AG20443 (cell line): ENCODE measurements around the gene PPAN.

Source experiments
- DNase-seq: peaks from one replicate; pipeline ENCODE4 v3.0.0; 2012; ENCODE audit warnings: low spot score, mixed read lengths

Gene PPAN, protein sequence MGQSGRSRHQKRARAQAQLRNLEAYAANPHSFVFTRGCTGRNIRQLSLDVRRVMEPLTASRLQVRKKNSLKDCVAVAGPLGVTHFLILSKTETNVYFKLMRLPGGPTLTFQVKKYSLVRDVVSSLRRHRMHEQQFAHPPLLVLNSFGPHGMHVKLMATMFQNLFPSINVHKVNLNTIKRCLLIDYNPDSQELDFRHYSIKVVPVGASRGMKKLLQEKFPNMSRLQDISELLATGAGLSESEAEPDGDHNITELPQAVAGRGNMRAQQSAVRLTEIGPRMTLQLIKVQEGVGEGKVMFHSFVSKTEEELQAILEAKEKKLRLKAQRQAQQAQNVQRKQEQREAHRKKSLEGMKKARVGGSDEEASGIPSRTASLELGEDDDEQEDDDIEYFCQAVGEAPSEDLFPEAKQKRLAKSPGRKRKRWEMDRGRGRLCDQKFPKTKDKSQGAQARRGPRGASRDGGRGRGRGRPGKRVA

DNA sequence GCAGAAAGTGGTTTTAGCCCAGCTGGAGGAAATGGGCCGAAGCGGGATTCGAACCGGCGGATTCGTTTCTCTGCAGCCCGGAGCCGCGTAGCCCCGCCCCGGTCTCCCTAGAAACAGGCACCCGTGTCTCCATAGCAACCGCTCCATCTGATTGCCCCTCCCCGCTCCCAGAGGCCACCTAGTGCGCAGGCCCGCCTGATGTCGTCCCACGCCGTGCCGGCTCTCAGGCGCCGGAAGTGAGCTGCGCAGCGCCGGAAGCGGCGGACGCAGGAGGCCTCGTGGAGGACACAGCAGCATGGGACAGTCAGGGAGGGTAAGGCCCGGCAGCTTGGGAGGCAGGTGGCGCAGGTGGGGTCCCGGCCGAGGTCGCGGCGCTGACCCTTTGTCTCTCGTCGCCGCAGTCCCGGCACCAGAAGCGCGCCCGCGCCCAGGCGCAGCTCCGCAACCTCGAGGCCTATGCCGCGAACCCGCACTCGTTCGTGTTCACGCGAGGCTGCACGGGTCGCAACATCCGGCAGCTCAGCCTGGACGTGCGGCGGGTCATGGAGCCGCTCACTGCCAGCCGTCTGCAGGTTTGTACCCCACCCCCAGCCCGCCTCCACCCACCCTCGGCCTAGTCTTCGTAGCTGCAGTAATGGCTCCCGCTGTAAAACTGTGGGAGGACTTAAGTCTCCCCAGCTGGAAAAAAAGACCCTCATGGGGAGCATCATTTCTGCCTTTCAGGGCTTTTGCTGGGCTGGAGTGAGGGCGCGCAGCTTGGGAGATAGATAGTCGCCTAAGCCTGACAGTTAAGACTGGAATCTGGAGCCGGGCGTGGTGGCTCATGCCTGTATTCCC lies at the start of gene PPAN:
TSS of gene PPAN (plus strand) at position 263 of the 837 bp plus-strand sequence. CDS start at position 296, 33 bp downstream.
- DNase-seq = peak; percentile 100

DNA sequence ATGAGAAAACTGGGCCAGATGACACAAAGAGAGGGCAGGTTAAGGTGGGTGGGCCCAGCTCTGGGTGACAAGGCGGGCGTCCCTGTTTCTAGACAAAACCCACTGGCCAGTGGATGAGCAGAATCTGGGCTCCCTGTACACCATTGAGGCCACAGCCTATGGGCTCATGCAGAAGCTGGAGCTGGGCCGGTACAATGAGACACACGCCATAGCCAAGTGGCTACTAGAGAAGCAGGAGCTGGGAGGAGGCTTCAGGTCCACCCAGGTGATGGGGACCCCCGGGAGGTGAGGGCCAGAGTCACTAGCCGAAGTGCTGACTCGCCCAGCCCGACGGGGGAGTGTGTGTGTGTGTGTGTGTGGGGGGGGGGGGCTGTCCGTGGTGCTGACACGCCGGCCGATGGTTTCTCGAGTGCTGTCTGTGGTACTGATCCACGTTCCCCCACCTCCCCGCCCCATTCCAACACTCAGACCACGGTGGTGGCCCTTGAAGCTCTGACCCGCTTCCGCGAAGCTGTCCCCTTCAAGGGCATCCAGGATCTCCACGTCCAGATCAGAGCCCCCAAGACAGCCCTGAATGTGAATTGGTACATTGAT lies 44.3 kb upstream of the PPAN start:
- DNase-seq = peak; percentile 55

DNA sequence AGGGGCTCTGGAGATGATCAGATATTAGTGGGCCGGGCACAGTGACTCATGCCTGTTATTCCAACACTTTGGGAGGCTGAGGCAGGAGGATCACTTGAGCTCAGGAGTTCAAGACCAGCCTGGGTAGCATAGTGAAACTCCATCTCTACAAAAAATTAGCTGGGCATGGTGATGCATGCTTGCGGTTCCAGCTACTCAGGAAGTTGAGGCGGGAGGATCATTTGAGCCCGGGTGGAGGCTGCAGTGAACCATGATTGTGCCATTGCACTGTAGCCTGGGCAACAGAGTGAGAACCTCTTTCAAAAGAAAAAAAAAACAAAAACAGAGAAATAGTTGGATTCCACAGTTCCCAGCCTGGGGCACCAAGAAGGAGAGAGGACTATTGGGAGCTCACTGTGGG lies 38.0 kb upstream of the PPAN start:
- no peak for DNase-seq

DNA sequence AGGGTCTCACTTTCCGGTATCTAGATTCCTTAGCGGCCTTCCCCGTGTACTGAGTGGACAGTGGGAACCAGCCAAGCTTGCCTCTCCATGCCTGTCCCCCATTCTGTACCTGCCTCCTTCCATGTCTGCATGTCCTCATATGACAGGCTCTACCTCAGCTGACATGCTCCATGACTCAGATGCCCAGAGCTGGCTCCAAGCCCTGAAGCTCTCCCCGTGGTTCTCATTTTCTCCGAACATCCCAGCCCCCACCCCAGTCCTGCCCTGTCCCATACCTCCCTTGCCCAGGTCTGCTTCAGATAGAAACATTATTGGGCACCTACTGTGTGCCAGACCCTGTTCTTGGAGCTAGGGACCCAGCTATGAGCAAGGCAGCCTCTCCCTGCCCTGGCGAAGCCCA lies 37.1 kb upstream of the PPAN start:
- DNase-seq = peak; percentile 49

DNA sequence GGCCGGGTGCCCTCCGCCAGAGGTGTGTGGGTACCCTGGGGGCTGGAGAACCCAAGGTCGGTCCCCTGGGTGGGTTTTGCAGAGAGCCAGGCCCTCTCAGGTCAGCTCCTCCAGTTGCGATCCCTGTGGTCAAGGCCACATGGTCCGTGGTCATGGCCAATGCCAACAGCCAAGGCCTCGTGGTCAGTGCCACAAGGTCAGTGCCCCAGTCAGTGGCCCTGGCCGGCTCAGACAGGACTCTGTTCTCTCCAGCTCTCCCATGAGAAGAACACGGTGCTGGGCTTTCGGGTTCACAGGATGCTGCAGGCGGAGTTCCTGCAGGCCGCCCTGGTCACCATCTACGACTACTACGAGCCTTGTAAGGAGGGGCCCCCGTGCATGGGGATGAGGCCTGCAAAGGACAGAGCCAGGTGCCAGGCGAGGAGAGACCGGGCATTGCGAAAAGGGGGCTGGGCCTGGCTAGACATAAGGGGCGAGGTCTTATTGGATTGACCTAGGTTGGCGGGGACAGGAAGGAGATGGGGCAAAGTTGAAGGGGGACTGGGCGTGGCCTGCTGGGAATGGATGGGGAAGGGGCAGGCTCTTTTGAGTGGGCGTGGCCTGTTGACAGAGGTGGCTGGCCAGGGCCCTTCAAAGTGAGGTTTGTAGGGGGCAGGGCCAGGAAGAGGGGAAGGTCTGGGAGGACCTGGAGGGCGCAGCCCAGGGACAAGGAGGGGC lies 35.3 kb upstream of the PPAN start:
- no peak for DNase-seq

DNA sequence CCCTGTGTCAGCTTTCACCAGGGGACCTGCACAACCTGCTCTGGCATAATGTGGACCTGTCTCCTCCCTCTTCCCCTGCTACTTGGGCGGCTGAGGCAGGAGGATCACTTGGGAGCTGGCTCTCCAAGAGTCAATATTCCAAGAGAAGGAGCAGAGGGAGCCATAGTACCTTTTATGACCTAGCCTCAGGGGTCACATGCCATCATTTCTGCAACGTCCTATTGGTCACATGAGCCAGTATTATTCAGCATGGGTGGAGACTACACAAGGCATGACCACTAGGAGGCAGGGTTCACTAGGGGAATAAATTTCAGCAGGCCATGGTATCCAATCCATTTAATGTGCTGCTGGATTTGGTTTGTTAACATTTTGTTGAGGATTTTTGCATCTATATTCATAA lies 32.0 kb upstream of the PPAN start:
- DNase-seq = no peak

DNA sequence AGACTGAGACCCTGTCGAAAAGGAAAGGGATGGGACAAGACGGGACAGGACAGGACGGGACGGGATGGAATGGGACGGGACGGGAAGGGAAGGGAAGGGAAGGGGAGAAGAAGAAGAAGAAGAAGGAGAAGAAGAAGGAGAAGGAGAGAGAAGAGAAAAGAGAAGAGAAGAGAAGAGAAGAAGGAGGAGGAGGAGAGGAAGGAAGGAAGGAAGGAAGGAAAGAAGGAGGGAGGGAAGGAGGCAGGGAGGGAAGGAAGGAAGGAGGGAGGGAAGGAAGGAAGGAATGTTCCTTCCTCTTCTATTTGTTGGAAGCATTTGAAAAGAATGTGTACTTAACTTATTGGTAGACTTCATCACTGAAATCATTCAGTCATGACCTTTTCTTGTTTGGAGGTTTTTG lies 29.6 kb upstream of the PPAN start:
- no peak for DNase-seq

DNA sequence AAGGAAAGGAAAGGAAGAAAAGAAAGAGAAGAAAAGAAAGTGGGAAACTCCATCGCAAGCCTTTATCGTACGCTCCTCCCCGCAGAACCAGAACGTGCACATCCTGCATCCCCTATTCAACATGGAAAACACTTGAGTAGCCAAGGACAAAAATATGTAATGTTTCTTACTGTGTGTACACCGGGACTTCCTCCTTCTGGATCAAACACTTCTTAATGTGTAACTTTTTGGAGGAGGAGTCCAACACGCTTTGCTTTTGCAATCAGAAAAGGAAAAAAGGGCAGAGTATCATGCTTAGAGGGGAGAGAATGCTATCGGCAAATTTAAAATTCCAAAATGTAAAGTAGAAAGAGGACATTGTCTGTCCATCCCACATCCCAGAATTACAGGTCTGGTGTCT lies 27.8 kb upstream of the PPAN start:
- no peak for DNase-seq

DNA sequence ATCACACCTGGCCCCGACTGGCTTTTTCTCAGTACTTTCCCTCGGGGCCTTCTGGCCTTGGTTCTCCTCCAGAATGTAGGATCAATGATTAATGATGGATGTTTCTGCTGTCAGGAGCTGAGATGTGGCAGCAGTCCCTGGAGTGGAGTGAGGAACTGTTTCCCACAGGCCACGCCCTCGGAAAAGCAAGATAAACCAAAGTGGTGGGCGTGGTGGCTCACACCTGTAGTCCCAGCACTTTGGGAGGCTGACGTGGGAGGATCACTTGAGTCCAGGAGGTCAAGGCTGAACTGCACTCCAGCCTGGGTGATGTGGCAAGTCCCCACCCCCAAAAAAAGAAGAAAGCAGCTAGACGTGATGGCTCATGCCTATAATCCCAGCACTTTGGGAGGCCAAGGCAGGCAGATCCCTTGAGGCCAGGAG lies 27.1 kb upstream of the PPAN start:
- no peak for DNase-seq

DNA sequence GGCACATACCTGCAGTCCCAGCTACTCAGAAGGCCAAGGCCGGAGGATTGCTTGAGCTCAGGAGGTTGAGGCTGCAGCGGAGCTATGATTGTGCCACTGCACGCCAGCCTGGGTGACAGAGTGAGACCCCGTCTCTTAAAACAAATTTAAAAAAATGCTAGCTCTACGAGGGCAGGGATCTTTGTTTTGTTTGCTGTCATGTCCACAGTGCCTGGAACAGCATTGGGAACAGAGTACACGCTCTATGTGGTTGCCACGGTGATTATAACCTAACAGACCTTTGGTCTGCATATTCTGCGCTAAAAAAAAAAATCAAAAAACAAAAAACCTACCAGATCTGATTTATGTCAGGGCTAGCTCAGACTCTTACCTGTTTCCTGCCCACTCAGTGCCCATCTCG lies 22.3 kb upstream of the PPAN start:
- DNase-seq = no peak

DNA sequence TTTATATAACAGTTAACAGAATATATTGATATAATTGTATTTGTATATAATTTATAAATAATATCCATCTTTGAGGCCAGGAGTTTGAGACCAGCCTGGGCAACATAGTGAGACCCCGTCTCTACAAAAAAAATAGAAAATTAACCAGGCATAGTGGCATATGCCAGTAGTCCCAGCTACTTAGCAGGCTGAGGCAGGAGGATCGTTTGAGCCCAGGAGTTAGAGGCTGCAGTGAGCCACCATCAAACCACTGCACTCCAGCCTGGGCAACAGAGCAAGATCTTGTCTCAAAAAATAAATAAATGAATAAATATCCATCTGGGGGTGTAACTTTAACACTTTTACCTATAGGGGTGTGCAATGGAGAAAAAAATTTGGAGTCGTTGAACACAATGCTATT lies 21.4 kb upstream of the PPAN start:
- DNase-seq = no peak

DNA sequence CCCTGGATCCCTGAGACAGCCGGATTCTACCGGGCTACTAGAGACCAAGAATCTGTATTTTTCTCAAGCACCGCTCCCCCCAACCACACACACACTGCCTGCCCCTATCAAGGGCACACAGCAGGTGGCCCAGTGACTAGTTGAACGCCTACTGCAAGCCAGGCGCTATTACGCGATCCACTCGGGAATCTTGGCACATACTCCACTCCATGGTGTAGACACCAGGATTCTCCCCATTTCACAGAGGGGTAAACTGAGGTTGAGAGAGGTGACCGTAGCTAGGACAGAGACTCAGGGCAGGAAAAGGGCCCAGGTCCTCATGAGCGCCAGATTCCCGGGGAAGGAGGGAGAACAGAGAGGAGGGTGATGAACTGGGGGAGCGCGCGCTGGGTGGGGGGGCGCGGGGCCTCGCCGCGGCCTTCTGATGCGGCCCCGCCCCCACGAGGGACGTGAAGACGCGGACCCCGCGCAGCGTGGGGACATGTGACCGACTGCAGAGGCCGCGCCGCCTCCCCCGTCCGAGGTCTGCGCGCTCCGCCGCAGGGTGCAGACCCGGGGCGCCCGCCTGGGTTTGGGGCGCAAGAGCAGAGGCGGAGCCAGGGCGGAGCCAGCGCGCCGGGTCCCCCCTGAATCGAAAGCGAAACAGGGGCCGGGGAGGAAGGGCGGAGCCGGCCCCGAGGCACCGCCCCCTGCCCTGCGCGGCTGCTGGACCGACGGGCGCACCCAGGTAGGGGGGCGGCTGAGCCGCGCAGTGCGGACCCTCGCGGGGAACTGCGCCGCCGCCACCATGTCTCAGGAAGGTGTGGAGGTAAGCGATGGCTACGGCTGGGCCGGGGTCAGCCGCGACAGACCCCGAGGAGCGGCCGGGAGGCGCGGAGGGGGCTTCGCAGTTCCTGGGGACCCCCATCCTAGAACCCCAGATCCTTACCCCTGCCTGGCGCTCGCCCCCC lies 20.2 kb upstream of the PPAN start, which contains the start of gene SHFL:
TSS of gene SHFL (plus strand) at position 677 of the 950 bp plus-strand sequence. CDS start at position 788, 111 bp downstream.
- DNase-seq = peak; percentile 93

DNA sequence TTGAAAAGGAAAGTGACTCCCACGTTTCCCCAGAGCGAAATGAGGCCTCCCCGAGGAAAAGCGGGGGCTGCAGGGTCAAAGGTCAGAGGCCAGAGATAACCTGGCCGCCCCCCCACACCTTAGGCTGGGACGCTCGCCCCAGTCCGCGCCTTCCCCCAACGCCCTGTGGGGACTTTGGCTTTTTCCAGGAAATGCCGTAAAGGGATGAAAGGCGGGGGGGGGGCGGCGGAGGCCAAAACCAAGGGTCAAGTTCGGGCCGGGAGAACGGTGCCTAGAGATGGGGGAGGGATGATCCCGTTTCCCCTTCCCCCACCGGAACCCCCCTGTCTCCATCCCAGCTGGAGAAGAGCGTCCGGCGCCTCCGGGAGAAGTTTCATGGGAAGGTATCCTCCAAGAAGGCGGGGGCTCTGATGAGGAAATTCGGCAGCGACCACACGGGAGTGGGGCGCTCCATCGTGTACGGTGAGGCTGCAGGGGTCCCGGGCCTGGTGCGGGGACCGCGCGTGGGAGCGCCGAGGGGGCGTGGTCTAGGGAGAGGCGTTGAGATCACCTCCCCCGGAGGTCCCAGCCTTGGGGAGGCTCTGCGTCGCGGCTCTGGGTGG lies 19.5 kb upstream of the PPAN start:
- no peak for DNase-seq

DNA sequence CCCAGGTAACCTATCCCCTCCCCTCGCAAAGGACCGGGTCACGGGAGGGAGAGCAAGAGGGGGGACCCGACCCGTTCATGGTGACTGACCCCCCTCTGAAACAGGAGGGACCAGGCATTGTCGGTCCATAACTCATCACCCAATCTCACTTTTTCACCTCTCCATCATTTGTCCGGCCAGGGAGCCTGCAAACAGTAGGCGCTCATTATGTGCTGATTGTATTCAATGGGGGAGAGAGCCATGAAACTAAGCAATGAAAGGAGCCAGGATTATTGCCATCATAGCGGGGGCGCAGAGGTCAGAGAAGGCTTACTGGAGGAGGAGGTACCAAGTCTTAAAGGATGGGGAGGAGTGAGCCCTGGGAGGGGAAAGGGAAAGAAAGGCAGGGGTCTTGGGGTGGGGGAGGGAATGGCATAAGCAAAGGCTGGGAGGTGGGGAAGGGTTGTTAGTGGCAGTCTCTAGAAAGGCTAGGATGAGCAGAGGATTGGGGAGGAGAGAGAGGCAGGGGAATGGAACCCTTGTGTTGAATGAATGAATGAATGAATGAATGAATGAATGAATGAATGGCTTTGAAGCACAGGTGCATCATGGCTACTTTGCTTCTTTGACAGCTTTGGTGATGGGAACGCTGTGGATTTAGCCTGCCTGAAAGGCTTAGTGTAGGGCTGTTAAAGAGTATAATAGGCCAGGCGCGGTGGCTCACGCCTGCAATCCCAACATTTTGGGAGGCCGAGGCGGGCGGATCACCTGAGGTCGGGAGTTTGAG lies 18.7 kb upstream of the PPAN start:
- DNase-seq = no peak

DNA sequence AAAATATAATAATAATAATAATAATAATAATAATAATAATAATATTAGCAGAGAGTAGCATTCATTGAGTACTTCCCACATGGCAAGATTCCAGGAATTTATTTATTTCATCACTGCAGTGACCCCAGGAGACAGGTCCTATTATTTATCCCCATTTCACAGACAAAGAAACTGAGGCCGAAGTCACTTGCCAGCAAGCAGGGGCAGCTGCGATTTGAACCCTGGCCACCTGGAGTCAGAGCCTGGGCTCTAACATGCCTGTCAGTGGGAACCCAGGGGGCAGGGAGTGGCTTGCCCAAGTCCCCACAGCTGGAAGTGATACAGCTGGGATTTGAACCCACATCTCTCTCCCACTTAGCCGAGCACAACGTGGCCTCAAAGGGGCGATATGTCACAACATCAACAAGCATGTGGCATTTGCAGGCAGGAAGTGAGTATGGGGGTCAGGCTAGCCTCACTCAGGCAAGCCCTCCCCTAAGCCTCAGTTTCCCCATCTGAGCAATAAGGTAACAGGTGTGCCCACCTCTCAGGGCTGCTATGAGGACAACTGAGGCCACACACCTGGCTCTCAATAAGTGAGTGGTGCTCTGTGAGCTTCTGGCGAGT lies 17.1 kb upstream of the PPAN start:
- no peak for DNase-seq

DNA sequence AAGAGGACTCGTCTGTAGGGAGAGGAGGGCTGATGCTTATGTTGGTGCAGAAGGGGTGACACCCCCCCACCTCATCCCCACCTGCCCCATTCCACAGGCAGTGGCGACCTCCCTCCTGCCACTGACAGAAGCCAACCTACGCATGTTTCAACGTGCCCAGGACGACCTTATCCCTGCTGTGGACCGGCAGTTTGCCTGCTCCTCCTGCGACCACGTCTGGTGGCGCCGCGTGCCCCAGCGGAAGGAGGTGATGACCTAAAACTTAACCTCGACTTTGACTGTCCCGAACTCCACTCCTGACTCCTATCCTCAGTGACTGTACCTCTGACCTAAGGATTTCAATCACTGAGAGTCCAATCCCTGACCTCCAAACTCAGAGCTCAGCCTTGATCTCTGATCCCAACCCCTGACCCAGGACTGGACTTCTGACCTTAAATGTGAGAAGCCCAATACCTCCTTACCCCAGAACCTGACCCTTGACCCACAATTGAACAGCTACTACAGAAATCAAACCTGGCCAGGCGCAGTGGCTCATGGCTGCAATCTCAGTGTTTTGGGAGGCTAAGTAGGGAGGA lies 16.3 kb upstream of the PPAN start:
- no peak for DNase-seq

DNA sequence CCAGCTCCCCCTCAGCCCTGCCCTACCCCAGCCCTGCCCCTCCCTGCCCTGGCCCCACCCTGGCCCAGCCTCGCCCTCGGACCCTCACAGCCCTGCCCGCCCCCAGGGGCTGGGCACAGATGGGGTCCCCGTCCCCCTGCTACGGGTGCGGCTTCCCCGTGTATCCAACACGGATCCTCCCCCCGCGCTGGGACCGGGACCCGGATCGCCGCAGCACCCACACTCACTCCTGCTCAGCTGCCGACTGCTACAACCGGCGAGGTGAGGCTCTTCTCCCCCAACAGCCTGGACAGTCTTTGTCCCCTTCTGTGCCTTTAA lies 14.8 kb upstream of the PPAN start:
- no peak for DNase-seq

DNA sequence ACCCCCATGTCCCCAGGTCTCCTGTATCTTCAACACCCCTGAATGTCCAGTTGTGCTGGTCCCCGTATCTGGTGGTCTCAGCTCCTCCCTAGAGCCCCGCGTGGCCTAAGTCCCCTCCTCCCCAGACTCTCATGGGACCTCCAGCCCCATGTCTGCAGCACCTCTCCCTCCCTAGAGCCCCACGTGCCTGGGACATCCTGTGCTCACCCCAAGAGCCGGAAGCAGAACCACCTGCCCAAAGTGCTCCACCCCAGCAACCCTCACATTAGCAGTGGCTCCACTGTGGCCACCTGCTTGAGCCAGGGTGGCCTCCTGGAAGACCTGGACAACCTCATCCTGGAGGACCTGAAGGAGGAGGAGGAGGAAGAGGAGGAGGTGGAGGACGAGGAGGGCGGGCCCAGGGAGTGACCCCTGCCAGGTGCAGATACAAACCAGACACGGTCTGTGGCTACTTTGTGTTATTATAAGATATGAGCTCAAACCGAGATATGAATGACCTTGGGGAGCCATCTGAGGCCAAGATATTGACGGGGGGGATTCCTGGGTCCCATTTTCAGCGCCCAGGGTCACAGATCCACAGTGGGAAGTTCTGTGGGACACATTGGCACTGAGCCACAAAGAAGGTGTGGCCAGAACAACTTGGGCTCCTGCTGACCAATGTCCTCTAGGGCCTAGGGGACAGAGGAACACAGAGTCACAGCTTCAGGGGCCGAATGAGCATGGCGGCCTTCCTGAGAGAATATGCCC lies 14.1 kb upstream of the PPAN start:
- DNase-seq = no peak
